Spleen (tissue), 7 donors: ENCODE data around the gene CCL27.

Source experiments
- POLR2A ChIP-seq, 3 donors: fragments of 450-650 bp; IDR thresholded peaks; one replicate each; pipeline ENCODE4 v1.5.1; 2017; ENCODE audit warnings: antibody characterized with exemption in 3 of 3, mild to moderate bottlenecking in 1 of 3
- POLR2AphosphoS5 ChIP-seq, 3 donors: sonication (generic); formaldehyde crosslinking; IDR thresholded peaks; one replicate each; pipeline ENCODE4 v1.5.1; 2017; ENCODE audit warnings: antibody characterized with exemption in 3 of 3
- TF ChIP-seq, protein P1 (sequence below), 11 experiments: fragments of 200-600 bp in 7 of 11; fragments of 450-650 bp in 4 of 11; sonication (generic) in 4 of 11; IDR thresholded peaks in 8 of 11; conservative IDR thresholded peaks in 3 of 11; 1 replicate in 7 of 11; 2 replicates in 4 of 11; pipeline versions ENCODE4 v1.4.0 to v1.8.0; 2016 to 2021; ENCODE audit warnings: antibody characterized with exemption in 11 of 11, inconsistent platforms in 4 of 11, mild to moderate bottlenecking in 1 of 11
- donor health status: DM: no; HTN: no; CAD: no; lungs with moderate emphysema.
- donor health status: DM: no; HTN: no; CAD: no.
- donor health status: DM: no; HTN: no; CAD: no.

DNA sequence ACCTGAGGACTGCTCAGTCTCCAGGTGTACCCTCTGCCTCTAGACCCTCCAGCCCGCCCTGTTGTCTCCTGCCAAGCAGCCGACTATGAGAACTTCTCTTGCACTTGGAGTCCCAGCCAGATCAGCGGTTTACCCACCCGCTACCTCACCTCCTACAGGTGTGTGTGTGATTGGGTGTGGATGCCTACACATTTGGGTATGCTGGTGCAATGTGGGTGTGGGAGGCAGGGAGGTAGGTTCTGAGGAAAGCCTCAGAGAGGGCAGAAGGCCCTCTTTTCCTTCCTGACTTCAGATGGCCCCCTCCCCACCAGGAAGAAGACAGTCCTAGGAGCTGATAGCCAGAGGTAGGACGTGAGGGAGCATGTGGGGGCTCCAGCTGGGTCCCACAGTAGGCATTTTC, 5.5 kb downstream of the CCL27 start:
- TF ChIP-seq POLR2AphosphoS5 (IDR thresholded peaks at IDR 0.05) (no peak), POLR2A (IDR thresholded peaks at IDR 0.05) (no peak)
- TF ChIP-seq, protein P1, sequence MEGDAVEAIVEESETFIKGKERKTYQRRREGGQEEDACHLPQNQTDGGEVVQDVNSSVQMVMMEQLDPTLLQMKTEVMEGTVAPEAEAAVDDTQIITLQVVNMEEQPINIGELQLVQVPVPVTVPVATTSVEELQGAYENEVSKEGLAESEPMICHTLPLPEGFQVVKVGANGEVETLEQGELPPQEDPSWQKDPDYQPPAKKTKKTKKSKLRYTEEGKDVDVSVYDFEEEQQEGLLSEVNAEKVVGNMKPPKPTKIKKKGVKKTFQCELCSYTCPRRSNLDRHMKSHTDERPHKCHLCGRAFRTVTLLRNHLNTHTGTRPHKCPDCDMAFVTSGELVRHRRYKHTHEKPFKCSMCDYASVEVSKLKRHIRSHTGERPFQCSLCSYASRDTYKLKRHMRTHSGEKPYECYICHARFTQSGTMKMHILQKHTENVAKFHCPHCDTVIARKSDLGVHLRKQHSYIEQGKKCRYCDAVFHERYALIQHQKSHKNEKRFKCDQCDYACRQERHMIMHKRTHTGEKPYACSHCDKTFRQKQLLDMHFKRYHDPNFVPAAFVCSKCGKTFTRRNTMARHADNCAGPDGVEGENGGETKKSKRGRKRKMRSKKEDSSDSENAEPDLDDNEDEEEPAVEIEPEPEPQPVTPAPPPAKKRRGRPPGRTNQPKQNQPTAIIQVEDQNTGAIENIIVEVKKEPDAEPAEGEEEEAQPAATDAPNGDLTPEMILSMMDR (IDR thresholded peaks at IDR 0.05 in 8 of 11, conservative IDR thresholded peaks at IDR 0.05 in 3 of 11), result no peak
